Cerebellar cortex (tissue), 1 donor: ENCODE results near the gene ADCK2.
"Not testable (repeated sequence)": the region's sequence is repeated elsewhere in the genome, so short reads cannot be mapped to it uniquely, and the experiment has no call there.

Experiments
- DNase-seq: peaks from one replicate; pipeline ENCODE4 v3.0.0-alpha.2; 2015; ENCODE audit warnings: low spot score

Gene ADCK2

DNA sequence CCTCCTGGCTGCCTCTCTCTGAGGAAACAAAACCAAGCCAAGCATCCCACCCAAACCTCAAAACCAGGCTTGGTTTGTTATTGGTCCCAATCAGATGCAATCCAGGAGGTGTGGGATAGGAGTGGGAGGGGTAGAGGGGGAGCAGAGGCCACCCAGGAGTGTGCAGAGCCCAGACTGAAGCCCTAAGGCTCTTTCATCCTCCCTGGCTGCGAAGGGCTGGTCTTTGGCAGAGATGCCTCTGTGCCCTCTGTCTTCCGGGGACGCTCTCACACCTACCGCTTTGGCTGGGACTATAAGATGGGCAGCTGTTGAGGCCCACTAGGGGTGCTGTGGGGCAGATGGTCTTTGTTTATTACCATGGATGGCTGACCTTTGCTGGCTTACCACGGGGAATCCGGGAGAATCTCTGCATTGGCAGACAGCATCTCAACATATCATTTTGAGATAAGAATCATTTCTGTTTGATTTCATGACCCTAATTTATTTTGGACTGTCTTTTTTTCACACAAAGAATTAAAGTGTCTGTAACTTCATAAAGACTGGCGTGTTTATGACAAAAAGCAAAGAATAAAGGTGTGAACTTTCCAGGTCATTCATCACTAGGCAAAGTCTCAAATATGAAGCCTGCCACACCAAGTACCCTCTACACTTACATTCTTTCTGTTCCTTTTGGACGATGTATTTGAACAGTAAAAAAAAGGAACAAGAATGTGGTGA, 25.7 kb upstream of the ADCK2 start:
- DNase-seq = peak; percentile 72

DNA sequence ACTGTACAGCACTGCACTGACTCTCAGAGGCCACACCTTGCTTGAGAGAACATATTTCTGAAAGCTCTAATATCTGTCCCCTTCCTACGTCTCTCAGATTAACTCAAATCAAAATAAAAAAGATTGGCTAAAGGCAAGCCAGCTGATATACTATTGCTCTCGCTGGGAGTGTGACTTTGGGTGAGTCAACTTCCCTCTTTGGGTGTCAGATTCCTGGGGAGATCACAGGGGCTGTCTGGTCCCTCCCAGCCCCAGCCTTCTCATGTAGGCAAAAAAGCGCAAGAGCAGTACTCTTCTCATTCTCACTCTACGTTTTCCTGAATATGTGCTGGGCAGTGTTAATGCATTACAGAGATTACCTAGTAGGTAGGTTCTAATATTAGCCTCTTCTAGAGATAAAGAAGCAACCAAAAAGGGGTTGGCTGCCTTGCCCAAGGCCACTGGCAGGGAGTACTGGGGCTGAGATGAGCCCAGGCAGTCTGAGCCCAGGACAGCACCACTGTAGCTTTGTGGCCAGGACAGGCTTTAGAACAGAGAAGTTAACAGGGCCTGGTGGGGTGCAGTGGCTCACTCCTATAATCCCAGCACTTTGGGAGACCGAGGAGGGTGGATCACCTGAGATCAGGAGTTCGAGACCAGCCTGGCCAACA, 23.1 kb upstream of the ADCK2 start:
- no peak for DNase-seq

DNA sequence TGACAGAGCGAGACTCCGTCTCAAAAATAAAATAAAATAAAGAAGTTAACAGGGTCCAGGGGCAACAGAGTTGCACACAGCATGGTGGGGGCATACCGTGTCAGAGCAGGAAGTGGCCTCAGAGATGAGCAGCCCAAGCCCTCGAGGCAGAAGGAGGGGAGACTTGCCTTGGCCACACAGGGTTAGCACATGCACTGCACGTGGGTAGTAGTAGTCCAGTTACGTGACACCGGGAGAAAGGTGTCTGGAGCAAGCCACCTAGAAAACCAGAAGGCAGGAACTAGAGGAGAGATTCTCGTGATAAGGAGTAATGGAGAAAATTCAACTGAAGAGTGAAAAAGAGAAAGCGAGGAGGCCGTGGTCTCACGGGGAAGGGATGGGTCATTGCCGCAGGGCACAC, 22.4 kb upstream of the ADCK2 start:
- no peak for DNase-seq

DNA sequence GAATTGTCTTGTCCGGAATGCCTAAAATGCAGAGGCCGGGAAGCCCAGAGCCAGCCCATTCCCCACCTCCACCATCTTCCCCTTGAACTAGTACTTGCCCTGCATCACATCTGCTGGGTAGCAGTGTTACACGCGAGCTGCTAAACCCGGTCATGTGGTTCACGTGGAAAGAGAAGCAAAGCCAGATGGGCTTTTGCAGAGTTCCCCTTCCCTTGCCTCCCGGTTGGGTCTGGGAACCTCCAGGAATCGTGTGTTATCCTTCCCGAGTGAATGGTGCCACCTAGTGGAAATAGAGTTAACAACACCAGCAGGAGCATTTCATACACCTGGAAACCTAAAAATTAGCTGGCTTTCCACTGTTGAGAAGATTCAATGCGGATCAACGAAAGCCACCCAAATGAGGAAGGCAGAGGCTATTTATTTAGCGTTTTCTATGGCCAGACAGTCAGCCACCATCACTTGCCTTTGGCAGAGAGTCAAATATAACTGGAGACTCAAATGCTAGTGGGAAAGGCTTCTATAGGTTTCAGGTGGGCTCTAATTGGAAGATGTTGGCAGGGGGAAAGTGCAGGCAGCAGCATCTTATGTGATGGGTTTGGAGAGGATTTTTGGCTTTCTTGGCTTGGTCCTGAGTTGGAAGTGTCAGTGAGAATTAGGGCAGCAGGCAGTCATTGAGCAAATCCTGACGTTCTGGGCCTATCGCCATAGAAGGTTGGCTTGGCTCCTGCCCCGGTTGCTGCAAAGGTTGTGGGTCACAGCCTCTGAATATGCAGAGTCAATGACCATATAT, 19.2 kb upstream of the ADCK2 start:
- DNase-seq = peak; percentile 91

DNA sequence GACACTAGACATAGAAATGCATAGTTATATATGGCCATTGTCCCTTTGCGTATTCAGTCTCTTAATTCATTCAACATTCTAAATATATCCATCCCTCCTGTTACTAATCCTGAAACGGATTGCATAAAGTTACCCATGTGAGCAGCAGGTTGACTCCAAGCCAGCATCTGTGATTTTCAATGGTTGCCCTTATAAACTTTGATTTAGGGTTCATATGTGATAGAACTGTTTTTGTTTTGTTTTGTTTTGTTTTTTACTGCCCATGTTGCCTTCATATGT, 18.7 kb upstream of the ADCK2 start:
- DNase-seq = no peak

DNA sequence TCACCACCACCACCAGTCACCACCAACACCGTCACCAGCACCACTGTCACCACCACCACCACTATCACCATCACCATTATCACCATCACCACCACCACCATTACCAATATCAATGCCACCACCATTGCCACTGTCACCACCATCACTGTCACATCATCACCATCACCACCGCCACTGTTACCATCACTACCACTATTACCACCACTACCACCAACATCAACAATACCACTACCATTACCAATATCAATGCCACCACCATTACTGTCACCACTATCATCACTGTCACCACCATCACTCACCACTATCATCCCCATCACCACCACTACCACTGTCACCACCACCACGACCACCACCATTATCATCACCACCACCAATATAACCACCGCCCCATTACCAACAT, 18.1 kb upstream of the ADCK2 start:
- no peak for DNase-seq

DNA sequence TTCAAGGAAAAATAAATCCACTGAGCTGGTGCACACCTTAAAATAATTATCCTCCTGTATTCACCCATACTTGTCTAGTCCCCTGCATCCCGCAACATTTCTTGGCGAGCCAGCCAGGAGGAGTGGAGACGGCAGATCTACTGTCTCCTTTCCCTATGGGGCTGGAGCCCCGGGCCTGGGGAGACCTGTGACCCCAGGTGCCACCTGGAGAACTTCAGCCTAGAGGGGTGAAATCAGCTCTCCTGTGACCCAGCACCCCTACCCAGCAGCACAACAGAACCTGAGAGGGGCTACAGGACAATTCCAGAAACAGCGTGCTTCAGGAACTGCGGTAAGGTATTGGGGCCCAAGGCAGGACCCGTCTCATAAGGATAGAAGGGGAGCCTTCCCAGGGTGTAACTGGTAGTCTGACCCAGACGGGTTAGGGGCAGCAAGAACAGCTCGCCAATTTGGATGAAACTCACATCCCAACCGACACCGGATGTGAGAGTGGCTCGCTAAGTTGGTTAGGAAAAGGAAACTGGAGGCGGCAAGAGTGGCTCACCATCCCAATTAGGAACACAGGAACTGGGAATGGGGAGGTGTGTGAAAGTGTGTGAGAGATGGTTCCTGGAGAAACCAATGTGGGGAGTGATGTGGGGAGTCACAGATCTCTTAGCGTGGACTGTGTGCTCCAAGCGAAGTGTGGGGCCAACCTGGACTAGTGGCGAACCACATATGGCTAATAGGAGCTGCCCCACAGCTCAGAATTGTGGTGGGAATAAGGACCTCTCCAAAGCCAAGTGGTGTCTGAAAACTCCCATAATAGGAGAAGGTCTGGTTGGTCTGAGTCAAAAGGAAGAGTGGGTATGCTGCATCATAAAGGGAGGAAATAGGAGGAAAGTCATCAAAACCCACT, 17.0 kb upstream of the ADCK2 start:
- no peak for DNase-seq

DNA sequence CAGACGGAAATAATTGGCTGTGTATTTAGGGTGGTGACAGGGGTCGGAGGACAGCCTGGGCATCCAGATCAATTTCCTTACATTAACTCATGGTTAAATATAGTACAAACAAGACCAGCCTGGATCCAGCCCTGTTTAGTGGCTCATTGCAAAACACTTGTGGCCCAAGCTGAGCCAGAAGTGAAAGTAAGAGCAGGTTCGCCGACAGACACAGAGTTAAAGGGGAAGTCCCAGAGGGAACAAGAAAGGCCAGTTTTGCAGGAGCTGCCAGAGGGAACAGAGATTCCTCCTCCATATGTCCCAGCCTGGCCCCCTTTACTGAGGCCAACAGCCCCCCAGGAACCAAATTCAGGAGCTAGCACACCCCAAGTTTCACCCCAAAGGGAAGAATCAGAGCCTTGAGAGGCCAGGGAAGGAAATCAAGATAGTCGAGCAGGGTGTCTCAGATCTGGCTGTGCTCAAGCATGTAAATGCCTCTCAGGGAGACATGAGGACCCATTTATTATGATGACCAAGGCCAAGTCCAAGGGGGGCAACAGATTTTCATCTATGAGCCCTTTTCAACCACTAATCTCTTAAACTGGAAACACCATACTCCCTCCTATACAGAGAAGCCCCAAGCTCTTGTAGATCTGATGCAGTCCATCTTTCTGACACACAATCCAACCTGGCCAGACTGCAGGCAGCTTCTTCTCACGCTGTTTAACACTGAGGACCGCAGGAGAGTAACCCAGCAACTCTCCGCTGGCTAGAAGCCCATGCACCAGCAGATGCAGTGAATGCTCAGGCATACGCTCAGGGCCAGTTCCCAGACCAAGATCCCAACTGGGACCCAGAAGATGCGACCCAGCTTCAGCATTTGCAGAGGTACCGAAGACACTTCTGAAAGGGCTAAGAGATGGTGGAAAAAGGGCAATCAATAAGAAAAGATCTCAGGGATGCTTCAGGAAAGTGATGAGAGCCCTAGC, 15.9 kb upstream of the ADCK2 start:
- DNase-seq = no peak

DNA sequence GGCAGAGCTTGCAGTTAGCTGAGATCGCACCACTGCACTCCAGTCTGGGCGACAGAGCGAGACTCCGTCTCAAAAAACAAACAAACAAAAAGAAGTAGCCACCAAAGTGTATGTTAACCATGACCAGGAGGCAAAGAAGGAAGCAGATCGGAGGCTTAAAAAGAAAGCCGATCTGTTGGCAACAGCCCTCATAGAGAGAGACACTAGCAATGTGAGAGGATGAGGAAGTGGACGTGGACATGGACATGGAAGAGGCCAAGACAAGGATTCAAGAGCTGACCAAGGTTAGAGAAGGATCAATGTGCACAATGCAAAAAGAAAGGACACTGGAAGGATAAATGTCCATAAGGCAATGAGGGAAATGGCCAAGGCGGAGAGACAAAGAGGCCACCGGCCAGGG, 14.9 kb upstream of the ADCK2 start:
- no peak for DNase-seq

DNA sequence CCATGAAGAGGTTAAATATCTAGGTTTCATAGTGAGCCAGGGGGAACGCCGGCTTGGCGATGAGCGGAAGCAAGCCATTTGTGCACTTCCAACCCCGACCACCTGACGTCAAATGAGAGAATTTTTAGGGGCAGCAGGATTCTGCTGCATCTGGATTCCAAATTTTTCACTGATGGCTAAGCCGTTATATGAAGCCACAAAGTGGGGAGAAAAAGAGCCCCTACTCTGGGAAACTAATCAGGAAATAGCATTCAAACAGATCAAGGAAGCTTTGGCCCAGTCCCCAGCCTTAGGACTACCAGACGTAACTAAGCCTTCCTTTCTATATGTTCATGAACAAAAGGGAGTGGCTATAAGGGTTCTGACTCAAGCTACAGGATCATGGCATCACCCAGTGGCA, 12.9 kb upstream of the ADCK2 start:
- DNase-seq = no peak

DNA sequence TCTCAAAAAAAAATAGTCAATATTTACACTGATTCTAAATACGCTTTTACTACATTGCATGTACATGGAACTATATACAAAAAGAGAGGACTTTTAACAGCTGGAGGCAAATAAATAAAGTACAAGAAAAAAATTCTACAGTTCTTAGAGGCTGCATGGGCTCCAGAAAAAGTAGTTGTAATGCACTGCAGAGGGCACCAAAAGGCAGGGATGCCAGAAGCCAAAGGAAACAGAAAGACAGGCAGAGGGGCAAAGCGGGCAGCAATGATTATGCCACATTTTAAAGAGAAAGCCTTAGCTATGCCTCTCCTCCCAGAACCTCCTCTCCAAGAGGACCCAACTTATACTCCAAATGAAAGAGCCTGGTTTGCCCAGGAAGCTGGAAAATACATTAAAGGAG, 11.6 kb upstream of the ADCK2 start:
- DNase-seq = no peak

DNA sequence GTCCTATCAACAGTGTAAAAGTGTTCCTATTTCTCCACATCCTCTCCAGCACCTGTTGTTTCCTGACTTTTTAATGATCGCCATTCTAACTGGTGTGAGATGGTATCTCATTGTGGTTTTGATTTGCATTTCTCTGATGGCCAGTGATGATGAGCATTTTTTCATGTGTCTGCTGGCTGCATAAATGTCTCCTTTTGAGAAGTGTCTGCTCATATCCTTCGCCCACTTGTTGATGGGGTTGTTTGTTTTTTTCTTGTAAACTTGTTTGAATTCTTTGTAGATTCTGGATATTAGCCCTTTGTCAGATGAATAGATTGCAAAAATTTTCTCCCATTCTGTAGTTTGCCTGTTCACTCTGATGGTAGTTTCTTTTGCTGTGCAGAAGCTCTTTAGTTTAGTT, 9.8 kb upstream of the ADCK2 start:
- DNase-seq = not testable (repeated sequence)

DNA sequence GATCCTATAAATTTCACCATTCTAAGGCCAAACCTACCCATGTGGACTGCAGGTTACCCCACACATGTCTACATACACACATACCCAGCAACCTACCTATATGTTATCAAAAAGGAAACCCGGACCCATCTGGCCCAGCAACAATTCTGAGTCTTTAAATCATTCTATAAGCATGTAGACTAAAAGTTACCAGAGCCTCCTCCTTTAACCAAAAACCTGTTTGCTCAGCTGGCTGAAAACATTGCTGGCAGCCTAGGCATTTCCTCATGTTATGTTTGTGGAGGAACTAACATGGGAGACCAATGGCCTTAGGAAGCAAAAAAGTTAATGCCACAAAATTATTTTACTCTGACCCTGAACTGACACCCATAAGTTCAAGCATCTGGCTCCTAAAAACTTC, 5.3 kb upstream of the ADCK2 start:
- DNase-seq = no peak

DNA sequence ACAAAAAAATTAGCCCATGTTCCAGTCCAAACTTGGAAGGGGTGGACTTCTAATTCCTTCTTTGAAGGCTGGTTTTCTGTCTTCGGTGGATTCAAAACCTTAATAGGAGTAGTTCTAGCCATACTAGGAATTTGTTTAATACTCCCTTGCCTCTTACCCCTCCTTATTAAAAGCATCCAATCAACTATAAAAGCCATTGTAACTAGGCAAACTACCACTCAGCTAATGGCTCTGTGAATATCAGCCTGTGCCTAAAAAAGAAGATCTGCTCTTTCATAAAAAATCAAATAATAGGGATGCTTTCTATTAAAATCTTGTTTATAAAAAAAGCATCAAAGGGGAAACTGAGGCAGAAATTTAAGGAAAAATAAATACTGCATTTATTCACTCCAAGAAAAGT, 4.1 kb upstream of the ADCK2 start:
- DNase-seq = no peak

DNA sequence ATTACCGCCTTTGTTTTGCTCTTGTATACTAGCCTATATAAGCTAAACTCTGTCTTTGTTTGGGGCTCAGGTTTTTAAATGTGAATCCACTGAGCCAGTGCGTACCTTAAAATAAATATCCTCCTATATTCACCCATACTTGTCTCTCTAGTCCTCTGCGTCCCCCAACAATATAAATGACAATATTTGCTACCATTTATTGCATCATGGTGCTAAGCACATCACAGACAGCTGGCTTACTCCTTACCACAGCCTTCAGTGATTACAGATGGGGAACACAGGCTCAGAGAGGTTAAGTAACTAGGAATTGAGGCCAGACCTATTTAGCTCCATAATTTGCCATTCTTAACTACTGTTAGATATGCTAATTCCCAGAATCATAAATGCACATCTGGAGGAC, 3.4 kb upstream of the ADCK2 start:
- DNase-seq = no peak

DNA sequence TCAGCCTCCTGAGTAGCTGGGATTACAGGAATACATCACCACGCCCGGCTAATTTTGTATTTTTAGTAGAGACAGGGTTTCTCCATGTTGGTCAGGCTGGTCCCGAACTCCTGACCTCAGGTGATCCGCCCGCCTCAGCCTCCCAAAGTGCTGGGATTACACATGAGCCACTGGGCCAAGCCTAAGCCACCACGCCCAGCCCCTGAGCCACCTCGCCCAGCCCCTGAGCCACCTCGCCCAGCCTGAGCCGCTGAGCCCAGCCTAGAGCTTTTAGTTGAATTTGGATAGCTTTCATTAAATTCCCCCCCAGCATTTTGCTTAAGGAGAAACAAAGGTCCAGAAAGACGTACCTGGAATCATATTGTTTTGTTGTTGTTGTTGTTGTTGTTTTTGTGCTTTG, 2.9 kb upstream of the ADCK2 start:
- DNase-seq = not testable (repeated sequence)

DNA sequence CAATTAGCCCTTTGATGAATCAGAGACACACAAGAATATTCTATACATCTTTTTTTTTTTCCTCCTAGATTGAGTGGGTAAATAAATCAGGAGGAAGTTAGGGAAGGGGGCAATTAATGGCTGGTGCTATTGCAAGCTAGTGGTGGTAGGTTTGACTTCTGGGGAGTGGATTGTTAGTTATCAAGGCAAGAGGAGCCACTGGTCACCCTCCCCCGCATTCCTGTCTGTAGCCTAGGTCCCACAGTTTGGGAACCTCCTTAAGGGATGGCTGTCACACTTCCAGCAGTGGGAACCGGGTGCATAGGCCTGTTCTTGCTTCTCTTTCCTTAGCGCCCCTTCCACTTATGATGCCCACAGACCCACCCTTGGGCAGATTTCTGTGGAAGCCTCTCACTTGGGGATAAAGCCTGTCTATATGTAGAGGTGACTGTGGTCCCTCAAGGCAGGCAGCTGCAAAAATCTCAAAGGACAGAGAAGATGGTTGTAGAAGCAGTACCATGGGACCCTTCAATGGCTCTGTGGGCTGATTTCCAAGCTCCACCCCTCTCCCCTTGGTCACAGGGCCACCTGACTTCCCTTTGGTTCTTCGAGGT, 2.3 kb upstream of the ADCK2 start:
- DNase-seq = no peak

DNA sequence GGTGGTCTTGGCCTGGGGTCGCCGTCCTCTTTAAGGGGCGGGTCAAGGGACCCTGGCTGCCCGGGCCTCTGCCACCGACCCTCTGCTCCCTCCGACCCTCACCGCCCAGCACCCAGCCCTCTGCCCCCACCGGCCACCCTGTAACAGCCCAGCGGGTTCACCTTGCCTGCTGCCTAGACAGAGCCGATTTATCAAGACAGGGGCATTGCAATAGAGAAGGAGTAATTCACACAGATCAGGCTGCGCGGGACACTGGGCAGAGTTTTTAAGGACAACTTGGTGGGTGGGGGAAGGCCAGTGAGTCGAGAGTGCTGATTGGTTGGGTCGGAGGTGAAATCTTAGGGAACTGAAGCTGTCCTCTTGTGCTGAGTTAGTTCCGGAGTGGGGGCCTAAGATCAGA, 779 bp upstream of the ADCK2 start:
- DNase-seq = no peak

DNA sequence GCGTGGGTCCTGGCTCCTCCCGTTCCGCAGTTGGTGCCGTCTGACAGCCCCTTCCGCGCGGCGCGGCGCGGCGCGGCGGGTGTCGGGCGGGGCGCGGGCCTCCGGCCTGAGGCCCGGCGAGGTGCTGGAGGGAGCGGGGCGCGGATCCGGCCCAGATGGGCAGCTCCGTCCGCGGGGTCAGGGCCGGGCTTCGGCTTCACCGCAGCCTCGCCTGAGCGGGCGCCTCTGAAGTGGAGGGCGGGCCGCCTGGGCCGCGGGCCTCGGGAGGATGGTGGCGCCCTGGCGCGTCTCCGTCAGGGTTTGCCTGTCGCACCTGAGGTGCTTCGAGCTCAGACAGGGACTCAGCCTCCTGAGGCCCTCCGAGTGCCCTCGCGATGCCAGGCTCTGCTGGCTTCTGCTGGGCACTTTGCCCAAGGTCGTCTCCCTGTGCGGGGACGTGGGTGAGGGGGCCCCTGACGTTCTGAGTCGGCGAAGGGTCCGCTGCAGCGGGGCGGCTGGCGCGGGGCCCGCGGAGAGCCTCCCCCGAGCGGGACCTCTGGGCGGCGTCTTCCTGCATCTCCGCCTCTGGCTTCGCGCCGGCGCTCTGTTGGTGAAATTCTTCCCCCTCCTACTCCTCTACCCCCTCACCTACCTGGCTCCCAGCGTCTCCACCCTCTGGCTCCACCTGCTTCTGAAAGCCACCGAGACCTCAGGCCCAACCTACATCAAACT, 473 bp downstream of the ADCK2 start:
- DNase-seq = no peak

DNA sequence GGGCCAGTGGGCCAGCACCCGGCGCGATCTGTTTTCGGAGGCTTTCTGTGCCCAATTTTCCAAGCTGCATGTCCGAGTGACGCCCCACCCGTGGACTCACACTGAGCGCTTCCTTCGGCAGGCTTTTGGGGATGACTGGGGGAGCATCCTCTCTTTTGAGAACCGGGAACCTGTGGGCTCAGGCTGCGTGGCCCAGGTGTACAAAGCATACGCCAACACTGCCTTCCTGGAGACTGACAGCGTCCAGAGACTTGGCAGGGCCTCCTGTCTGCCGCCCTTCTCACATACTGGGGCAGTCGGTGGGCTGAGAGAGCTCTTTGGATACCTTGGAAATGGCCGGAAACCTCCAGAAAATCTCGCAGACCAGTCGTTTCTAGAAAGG, 1.0 kb downstream of the ADCK2 start:
- DNase-seq = peak; percentile 71
